ENCODE measurements around the gene THRAP3. TPM values are rescaled to one million over a fixed set of nuclear protein-coding genes. Genes with fewer than 3 reads are reported as not detected.
A peak's percentile ranks its signal among the peaks of the same experiment; 100 is the strongest.

THRAP3 gene
- total and polyA plus RNA-seq, 9 of the 15 experiments (the other 6 are each of a cell fraction or from before 2014, with no cell fraction given) = 66.2 to 135 (median 113) TPM

DNA sequence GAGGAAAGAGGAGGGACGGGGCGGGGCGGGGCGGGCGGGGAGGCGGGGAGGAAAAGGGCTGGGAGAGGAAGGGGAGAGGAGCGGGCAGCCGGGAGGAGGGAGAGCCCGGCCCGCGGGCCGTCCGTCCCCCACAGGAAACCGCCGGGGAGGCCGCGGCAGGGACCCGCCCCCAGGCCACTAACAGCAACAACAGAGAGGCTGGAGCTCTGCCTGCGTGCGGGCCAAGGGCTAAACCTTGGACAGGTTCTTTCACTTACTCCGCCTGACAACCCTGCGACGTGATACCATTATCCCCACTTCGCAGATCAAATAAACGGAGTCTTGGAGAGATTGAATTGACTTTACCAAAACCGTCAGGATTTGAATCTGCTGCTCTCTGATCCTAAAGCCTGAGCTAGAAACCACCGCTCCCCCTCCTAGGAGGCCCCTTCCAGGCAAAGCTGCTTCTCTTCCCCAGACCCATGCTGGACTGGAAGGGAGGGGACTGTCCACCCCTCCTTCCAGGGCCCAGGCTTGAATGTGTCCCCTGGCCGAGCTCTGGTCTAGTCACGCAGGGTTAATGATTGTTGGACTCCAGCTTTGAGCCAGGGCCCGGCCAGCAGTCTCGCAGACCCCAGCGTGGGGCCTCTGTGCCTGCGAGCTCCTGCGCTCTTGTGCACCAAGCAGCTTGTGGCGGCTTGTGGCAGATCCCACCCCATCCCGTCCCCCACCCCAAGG, 99.6 kb downstream of the THRAP3 start, which contains the start of gene EVA1B (continued):
- peak; percentile 98 for TF ChIP-seq CHD4 (IDR thresholded peaks at IDR 0.05; ENCODE audit: insufficient read depth, insufficient replicate concordance, low read depth, low read length, poor library complexity, severe bottlenecking)
- peak; percentile 38; the same call in 1 of the 2 replicates for TF ChIP-seq FOXM1 (IDR thresholded peaks at IDR 0.05; ENCODE audit: low read depth)
- TF ChIP-seq FOXM1 (CRISPR knock-in tag; IDR thresholded peaks at IDR 0.05; ENCODE audit: low read depth) = no peak
- TF ChIP-seq, protein P1, sequence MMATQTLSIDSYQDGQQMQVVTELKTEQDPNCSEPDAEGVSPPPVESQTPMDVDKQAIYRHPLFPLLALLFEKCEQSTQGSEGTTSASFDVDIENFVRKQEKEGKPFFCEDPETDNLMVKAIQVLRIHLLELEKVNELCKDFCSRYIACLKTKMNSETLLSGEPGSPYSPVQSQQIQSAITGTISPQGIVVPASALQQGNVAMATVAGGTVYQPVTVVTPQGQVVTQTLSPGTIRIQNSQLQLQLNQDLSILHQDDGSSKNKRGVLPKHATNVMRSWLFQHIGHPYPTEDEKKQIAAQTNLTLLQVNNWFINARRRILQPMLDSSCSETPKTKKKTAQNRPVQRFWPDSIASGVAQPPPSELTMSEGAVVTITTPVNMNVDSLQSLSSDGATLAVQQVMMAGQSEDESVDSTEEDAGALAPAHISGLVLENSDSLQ (IDR thresholded peaks at IDR 0.05) = peak; percentile 32; the same call in 1 of the 2 replicates
- no peak for TF ChIP-seq HMG20A (CRISPR knock-in tag; conservative IDR thresholded peaks at IDR 0.05)
- TF ChIP-seq NRF1 (conservative IDR thresholded peaks at IDR 0.05 in 1 of 2, IDR thresholded peaks at IDR 0.05 in 1 of 2) = 0 out of 4 replicates have a peak, but pooled peaks of 1 of the 2 experiments have one; percentile 11
- TF ChIP-seq, protein P2, sequence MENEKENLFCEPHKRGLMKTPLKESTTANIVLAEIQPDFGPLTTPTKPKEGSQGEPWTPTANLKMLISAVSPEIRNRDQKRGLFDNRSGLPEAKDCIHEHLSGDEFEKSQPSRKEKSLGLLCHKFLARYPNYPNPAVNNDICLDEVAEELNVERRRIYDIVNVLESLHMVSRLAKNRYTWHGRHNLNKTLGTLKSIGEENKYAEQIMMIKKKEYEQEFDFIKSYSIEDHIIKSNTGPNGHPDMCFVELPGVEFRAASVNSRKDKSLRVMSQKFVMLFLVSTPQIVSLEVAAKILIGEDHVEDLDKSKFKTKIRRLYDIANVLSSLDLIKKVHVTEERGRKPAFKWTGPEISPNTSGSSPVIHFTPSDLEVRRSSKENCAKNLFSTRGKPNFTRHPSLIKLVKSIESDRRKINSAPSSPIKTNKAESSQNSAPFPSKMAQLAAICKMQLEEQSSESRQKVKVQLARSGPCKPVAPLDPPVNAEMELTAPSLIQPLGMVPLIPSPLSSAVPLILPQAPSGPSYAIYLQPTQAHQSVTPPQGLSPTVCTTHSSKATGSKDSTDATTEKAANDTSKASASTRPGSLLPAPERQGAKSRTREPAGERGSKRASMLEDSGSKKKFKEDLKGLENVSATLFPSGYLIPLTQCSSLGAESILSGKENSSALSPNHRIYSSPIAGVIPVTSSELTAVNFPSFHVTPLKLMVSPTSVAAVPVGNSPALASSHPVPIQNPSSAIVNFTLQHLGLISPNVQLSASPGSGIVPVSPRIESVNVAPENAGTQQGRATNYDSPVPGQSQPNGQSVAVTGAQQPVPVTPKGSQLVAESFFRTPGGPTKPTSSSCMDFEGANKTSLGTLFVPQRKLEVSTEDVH (IDR thresholded peaks at IDR 0.05; ENCODE audit: low read depth, partially characterized antibody) = no peak
- TF ChIP-seq HDAC1 (IDR thresholded peaks at IDR 0.05) = peak in 1 of 2 experiments; percentile 73; a peak in 2 of 4 replicates
- TF ChIP-seq ESRRA (IDR thresholded peaks at IDR 0.05; ENCODE audit: borderline replicate concordance, low read depth) = peak; percentile 59
- no peak for TF ChIP-seq SMARCA4 (IDR thresholded peaks at IDR 0.05)
- TF ChIP-seq SPI1 (IDR thresholded peaks at IDR 0.05; ENCODE audit: borderline replicate concordance, low read depth, low read length) = no peak
- no peak for TF ChIP-seq MYNN (IDR thresholded peaks at IDR 0.05)
- no peak for TF ChIP-seq MYNN (CRISPR knock-in tag; IDR thresholded peaks at IDR 0.05)
- no peak for TF ChIP-seq CEBPB (tag; IDR thresholded peaks at IDR 0.05)
- TF ChIP-seq, protein P3, sequence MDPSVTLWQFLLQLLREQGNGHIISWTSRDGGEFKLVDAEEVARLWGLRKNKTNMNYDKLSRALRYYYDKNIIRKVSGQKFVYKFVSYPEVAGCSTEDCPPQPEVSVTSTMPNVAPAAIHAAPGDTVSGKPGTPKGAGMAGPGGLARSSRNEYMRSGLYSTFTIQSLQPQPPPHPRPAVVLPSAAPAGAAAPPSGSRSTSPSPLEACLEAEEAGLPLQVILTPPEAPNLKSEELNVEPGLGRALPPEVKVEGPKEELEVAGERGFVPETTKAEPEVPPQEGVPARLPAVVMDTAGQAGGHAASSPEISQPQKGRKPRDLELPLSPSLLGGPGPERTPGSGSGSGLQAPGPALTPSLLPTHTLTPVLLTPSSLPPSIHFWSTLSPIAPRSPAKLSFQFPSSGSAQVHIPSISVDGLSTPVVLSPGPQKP (CRISPR knock-in tag; IDR thresholded peaks at IDR 0.05) = no peak
- TF ChIP-seq, protein P4, sequence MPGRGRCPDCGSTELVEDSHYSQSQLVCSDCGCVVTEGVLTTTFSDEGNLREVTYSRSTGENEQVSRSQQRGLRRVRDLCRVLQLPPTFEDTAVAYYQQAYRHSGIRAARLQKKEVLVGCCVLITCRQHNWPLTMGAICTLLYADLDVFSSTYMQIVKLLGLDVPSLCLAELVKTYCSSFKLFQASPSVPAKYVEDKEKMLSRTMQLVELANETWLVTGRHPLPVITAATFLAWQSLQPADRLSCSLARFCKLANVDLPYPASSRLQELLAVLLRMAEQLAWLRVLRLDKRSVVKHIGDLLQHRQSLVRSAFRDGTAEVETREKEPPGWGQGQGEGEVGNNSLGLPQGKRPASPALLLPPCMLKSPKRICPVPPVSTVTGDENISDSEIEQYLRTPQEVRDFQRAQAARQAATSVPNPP (IDR thresholded peaks at IDR 0.05; ENCODE audit: borderline replicate concordance, insufficient read depth, insufficient read length) = no peak
- 0 out of 2 replicates have a peak, but pooled peaks have one; percentile 14 for TF ChIP-seq MCM2 (IDR thresholded peaks at IDR 0.05; ENCODE audit: low read depth)
- TF ChIP-seq, protein P5, sequence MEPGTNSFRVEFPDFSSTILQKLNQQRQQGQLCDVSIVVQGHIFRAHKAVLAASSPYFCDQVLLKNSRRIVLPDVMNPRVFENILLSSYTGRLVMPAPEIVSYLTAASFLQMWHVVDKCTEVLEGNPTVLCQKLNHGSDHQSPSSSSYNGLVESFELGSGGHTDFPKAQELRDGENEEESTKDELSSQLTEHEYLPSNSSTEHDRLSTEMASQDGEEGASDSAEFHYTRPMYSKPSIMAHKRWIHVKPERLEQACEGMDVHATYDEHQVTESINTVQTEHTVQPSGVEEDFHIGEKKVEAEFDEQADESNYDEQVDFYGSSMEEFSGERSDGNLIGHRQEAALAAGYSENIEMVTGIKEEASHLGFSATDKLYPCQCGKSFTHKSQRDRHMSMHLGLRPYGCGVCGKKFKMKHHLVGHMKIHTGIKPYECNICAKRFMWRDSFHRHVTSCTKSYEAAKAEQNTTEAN (CRISPR knock-in tag; IDR thresholded peaks at IDR 0.05) = no peak
- no peak for TF ChIP-seq SRSF9 (IDR thresholded peaks at IDR 0.05; ENCODE audit: borderline replicate concordance, low read depth, low read length)

Measured in K562 (cell line).